HepG2 (cell line): Measurements from ENCODE around the gene BCKDHB. TPM values are rescaled to one million over a fixed set of nuclear protein-coding genes. Genes with fewer than 3 reads are reported as not detected.

Experiments
- ATAC-seq: fragments of 200-7000 bp; cut with Tn5 transposase; 3 replicates; pipeline ENCODE4 v1.9.1; 2020; ENCODE audit warnings: mild to moderate bottlenecking, moderate library complexity
- BruUV-seq: library from RNA; stranded (reverse); fragments of 400-500 nt; replicated peaks from 2 replicates; lab custom pipeline; 2021; lab: Mats Ljungman, UMichigan
- CTCF ChIA-PET: fragments of 300-600 bp; formaldehyde crosslinking; extraction: SDS; loops from one replicate; lab custom pipeline; 2021; ENCODE audit warnings: low total read pairs, inconsistent platforms, low intra/inter-chr PET ratio; lab: Yijun Ruan, JAX
- POLR2A ChIA-PET: fragments of 350-600 bp; sonication (Branson Sonifier 250); formaldehyde crosslinking; loops from one replicate; lab custom pipeline; 2020; ENCODE audit warnings: antibody characterized with exemption, inconsistent platforms; lab: Yijun Ruan, JAX
- DNase-seq: peaks from one replicate; pipeline ENCODE4 v3.0.0-alpha.2; 2015; ENCODE audit warnings: low spot score
- FAIRE-seq: peaks from 3 replicates; lab custom pipeline; 2011; peaks lifted over from hg19 to GRCh38; lab: Jason Lieb, UNC
- H2AFZ ChIP-seq: one replicate; pipeline ENCODE4 v1.6.1; 2011; ENCODE audit warnings: low read length, inconsistent platforms
- H3K27ac ChIP-seq: fragments of 300-600 bp; 3 replicates; pipeline ENCODE4 v1.8.0; 2011; ENCODE audit warnings: mixed run types, mild to moderate bottlenecking, mixed read lengths, low read length, inconsistent platforms; ENCODE audit not compliant: insufficient read depth; ENCODE audit errors: extremely low read length
- H3K27me3 ChIP-seq, 2 experiments: fragments of 200-600 bp in 1 of 2; 2 replicates in 1 of 2; 3 replicates in 1 of 2; pipeline versions ENCODE4 v1.6.0 to v1.8.0; 2011; ENCODE audit warnings: low read length in 2 of 2, mild to moderate bottlenecking in 2 of 2, moderate library complexity in 2 of 2, inconsistent platforms in 1 of 2; ENCODE audit not compliant: insufficient read depth in 2 of 2, control insufficient read depth in 1 of 2
- H3K36me3 ChIP-seq, 2 experiments: fragments of 200-600 bp in 1 of 2; replicated peaks in 1 of 2; 2 replicates in 1 of 2; 3 replicates in 1 of 2; pipeline versions ENCODE4 v1.5.1 to v1.8.0; 2011; ENCODE audit warnings: low read length in 2 of 2, inconsistent platforms in 1 of 2; ENCODE audit not compliant: insufficient read depth in 2 of 2, control insufficient read depth in 1 of 2
- H3K4me1 ChIP-seq: 2 replicates; pipeline ENCODE4 v1.5.1; 2012; ENCODE audit warnings: low read length, inconsistent platforms; ENCODE audit not compliant: insufficient read depth
- H3K4me2 ChIP-seq: 2 replicates; pipeline ENCODE4 v1.6.0; 2011; ENCODE audit warnings: low read depth, low read length, inconsistent platforms
- H3K4me3 ChIP-seq, 3 experiments: fragments of 200-600 bp in 1 of 3; sonication (generic), shearing (Covaris generic) in 1 of 3; replicated peaks in 1 of 3; 2 replicates each; pipeline ENCODE4 v1.5.1; 2011 to 2016; ENCODE audit warnings: low read length in 3 of 3, inconsistent platforms in 2 of 3, low read depth in 2 of 3, mild to moderate bottlenecking in 2 of 3, control low read depth in 1 of 3, mixed read lengths in 1 of 3; ENCODE audit not compliant: insufficient read depth in 1 of 3
- H3K79me2 ChIP-seq: one replicate; pipeline ENCODE4 v1.6.1; 2011; ENCODE audit warnings: low read length, inconsistent platforms; ENCODE audit not compliant: insufficient read depth
- H3K9ac ChIP-seq: 2 replicates; pipeline ENCODE4 v1.6.0; 2011; ENCODE audit warnings: mild to moderate bottlenecking, low read depth, low read length, inconsistent platforms; ENCODE audit not compliant: insufficient read depth
- H3K9me3 ChIP-seq: 2 replicates; pipeline ENCODE4 v1.5.1; 2012; ENCODE audit warnings: mild to moderate bottlenecking, low read length
- H4K20me1 ChIP-seq: 2 replicates; pipeline ENCODE4 v1.6.0; 2011; ENCODE audit warnings: inconsistent platforms, mild to moderate bottlenecking, low read length, moderate library complexity; ENCODE audit not compliant: insufficient read depth
- JUND ChIP-seq: sonication (generic); formaldehyde crosslinking; IDR thresholded peaks from 2 replicates; pipeline ENCODE4 v1.8.0; 2022; ENCODE audit warnings: mild to moderate bottlenecking, missing genetic modification reagents
- PRPF4 ChIP-seq: fragments of 200-400 bp; formaldehyde crosslinking; IDR thresholded peaks from 2 replicates; pipeline ENCODE4 v1.6.1; 2016; ENCODE audit warnings: low read length, low read depth; ENCODE audit not compliant: poor library complexity, severe bottlenecking
- SRSF1 ChIP-seq: fragments of 200-400 bp; formaldehyde crosslinking; optimal IDR thresholded peaks from 2 replicates; pipeline ENCODE3; 2017; ENCODE audit warnings: mild to moderate bottlenecking, low read depth, low read length, moderate library complexity
- THAP11 ChIP-seq: IDR thresholded peaks from 2 replicates; pipeline ENCODE4 v1.6.1; 2016; ENCODE audit warnings: missing biosample characterization, missing genetic modification reagents
- U2AF2 ChIP-seq: fragments of 200-400 bp; formaldehyde crosslinking; IDR thresholded peaks from 2 replicates; pipeline ENCODE4 v1.6.1; 2017; ENCODE audit warnings: low read depth, mild to moderate bottlenecking, low read length
- ZBTB38 ChIP-seq: sonication (generic); formaldehyde crosslinking; IDR thresholded peaks from 2 replicates; pipeline ENCODE4 v1.5.1; 2020; ENCODE audit warnings: mild to moderate bottlenecking, missing genetic modification reagents
- ZNF143 ChIP-seq: sonication (generic); formaldehyde crosslinking; IDR thresholded peaks from 2 replicates; pipeline ENCODE4 v1.4.0; 2020; ENCODE audit warnings: missing genetic modification reagents
- ZNF333 ChIP-seq: sonication (generic); formaldehyde crosslinking; IDR thresholded peaks from 2 replicates; pipeline ENCODE4 v1.4.0; 2020; ENCODE audit warnings: mild to moderate bottlenecking, missing genetic modification reagents, borderline replicate concordance
- ZNF549 ChIP-seq: sonication (generic); formaldehyde crosslinking; IDR thresholded peaks from 2 replicates; pipeline ENCODE4 v1.5.0; 2020; ENCODE audit warnings: missing genetic modification reagents
- ZNF556 ChIP-seq: sonication (generic); formaldehyde crosslinking; IDR thresholded peaks from 2 replicates; pipeline ENCODE4 v1.4.0; 2020; ENCODE audit warnings: mild to moderate bottlenecking, missing genetic modification reagents, borderline replicate concordance
- ZSCAN30 ChIP-seq: sonication (generic); formaldehyde crosslinking; IDR thresholded peaks from 2 replicates; pipeline ENCODE4 v1.5.0; 2020; ENCODE audit warnings: mild to moderate bottlenecking, missing genetic modification reagents
- in situ Hi-C: cut with HindIII; loops from 2 replicates; pipeline ENCODE4 v1.10.0; 2017; ENCODE audit warnings: low pct_unique_long_range_greater_than_20kb; ENCODE audit not compliant: extremely low pct_ligation_motif_present
- intact Hi-C: fragments of 100-400 bp; cut with micrococcal nuclease; formaldehyde crosslinking; loops from one replicate; pipeline ENCODE4 v1.10.0; 2022; ENCODE audit not compliant: unreplicated experiment
- polyA plus RNA-seq, 8 experiments: library from polyadenylated mRNA; depleted of rRNA in 3 of 8; stranded (reverse) in 7 of 8; unstranded in 1 of 8; fragments of >200 nt; fragmentation: Illumina TruSeq in 4 of 8; extraction: Trizol in 4 of 8; gene quantifications; 2 replicates each; pipeline versions ENCODE4 v1.2.1 to v1.2.3, GENCODE V29; 2011 to 2016; ENCODE audit warnings: low read depth in 4 of 8, missing spikeins in 1 of 8, mixed read lengths in 1 of 8; ENCODE audit not compliant: insufficient read depth in 1 of 8
- total RNA-seq, 5 experiments: library from RNA; depleted of rRNA; stranded (reverse); fragments of >200 nt; fragmentation: Illumina TruSeq; extraction: Trizol; gene quantifications; 2 replicates each; pipeline ENCODE4 v1.2.3, GENCODE V29; 2016; ENCODE audit warnings: low read depth in 1 of 5
- TF ChIP-seq, protein P1 (sequence below): sonication (generic); formaldehyde crosslinking; IDR thresholded peaks from 2 replicates; pipeline ENCODE4 v1.9.0; 2021; ENCODE audit warnings: missing genetic modification reagents, borderline replicate concordance
- TF ChIP-seq, protein P2 (sequence below): sonication (generic); formaldehyde crosslinking; IDR thresholded peaks from 2 replicates; pipeline ENCODE4 v1.5.0; 2020; ENCODE audit warnings: mild to moderate bottlenecking, missing genetic modification reagents, borderline replicate concordance
- TF ChIP-seq, protein P3 (sequence below): sonication (generic); formaldehyde crosslinking; IDR thresholded peaks from 2 replicates; pipeline ENCODE4 v1.4.0; 2020; ENCODE audit warnings: missing genetic modification reagents

The BCKDHB gene
- total and polyA plus RNA-seq, 2 of the 13 experiments (the other 11 are each of a cell fraction or from before 2014, with no cell fraction given) = 10.8 to 13.6 TPM

DNA sequence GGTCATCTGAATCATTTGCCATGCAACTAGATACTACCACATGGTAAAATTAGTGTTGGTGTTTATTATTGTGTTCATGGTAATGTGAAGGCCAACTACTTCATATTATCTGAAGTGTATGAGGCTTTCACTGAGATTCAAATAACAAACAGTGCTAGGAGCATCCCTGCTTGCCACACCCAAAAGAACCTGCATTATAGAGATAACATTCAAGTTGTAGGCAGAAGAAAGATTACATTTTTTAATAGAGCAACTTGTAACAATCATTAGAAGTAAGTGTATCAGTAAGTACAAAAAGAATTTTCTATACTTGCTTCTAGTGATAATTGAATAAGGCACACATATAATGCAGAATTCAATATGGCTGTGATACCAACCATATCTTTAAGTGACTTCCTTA lies 49.8 kb downstream of the BCKDHB start:
- Histone ChIP-seq H3K27me3 (no peaks in the 10 kb centered on the region), H3K27ac (no peak overlapping the region), H3K4me2 (no peak overlapping the region), H4K20me1 (no peaks in the 10 kb centered on the region), H3K79me2 (no peaks in the 10 kb centered on the region), H3K4me3 (no peak overlapping the region), H3K9me3 (no peaks in the 10 kb centered on the region), H3K36me3 (no peaks in the 10 kb centered on the region), H2AFZ (no peak overlapping the region), H3K9ac (no peak overlapping the region), H3K4me1 (no peaks in the 10 kb centered on the region)
- no peak for DNase-seq
- no peak for ATAC-seq
- FAIRE-seq = no peak
- no TSS peak for BruUV-seq
- POLR2A ChIA-PET = no interaction called here
- in situ Hi-C loops (no loop called here), intact Hi-C loops (no loop called here)
- CTCF ChIA-PET = no interaction called here
- no peak for TF ChIP-seq JUND
- TF ChIP-seq ZBTB38 (CRISPR knock-in tag) = no peak
- no peak for TF ChIP-seq SRSF1
- TF ChIP-seq ZNF556 (CRISPR knock-in tag) = no peak
- TF ChIP-seq, protein P1, sequence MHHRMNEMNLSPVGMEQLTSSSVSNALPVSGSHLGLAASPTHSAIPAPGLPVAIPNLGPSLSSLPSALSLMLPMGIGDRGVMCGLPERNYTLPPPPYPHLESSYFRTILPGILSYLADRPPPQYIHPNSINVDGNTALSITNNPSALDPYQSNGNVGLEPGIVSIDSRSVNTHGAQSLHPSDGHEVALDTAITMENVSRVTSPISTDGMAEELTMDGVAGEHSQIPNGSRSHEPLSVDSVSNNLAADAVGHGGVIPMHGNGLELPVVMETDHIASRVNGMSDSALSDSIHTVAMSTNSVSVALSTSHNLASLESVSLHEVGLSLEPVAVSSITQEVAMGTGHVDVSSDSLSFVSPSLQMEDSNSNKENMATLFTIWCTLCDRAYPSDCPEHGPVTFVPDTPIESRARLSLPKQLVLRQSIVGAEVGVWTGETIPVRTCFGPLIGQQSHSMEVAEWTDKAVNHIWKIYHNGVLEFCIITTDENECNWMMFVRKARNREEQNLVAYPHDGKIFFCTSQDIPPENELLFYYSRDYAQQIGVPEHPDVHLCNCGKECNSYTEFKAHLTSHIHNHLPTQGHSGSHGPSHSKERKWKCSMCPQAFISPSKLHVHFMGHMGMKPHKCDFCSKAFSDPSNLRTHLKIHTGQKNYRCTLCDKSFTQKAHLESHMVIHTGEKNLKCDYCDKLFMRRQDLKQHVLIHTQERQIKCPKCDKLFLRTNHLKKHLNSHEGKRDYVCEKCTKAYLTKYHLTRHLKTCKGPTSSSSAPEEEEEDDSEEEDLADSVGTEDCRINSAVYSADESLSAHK (CRISPR knock-in tag) = no peak
- no peak for TF ChIP-seq PRPF4
- no peak for TF ChIP-seq THAP11 (CRISPR knock-in tag)
- TF ChIP-seq, protein P2, sequence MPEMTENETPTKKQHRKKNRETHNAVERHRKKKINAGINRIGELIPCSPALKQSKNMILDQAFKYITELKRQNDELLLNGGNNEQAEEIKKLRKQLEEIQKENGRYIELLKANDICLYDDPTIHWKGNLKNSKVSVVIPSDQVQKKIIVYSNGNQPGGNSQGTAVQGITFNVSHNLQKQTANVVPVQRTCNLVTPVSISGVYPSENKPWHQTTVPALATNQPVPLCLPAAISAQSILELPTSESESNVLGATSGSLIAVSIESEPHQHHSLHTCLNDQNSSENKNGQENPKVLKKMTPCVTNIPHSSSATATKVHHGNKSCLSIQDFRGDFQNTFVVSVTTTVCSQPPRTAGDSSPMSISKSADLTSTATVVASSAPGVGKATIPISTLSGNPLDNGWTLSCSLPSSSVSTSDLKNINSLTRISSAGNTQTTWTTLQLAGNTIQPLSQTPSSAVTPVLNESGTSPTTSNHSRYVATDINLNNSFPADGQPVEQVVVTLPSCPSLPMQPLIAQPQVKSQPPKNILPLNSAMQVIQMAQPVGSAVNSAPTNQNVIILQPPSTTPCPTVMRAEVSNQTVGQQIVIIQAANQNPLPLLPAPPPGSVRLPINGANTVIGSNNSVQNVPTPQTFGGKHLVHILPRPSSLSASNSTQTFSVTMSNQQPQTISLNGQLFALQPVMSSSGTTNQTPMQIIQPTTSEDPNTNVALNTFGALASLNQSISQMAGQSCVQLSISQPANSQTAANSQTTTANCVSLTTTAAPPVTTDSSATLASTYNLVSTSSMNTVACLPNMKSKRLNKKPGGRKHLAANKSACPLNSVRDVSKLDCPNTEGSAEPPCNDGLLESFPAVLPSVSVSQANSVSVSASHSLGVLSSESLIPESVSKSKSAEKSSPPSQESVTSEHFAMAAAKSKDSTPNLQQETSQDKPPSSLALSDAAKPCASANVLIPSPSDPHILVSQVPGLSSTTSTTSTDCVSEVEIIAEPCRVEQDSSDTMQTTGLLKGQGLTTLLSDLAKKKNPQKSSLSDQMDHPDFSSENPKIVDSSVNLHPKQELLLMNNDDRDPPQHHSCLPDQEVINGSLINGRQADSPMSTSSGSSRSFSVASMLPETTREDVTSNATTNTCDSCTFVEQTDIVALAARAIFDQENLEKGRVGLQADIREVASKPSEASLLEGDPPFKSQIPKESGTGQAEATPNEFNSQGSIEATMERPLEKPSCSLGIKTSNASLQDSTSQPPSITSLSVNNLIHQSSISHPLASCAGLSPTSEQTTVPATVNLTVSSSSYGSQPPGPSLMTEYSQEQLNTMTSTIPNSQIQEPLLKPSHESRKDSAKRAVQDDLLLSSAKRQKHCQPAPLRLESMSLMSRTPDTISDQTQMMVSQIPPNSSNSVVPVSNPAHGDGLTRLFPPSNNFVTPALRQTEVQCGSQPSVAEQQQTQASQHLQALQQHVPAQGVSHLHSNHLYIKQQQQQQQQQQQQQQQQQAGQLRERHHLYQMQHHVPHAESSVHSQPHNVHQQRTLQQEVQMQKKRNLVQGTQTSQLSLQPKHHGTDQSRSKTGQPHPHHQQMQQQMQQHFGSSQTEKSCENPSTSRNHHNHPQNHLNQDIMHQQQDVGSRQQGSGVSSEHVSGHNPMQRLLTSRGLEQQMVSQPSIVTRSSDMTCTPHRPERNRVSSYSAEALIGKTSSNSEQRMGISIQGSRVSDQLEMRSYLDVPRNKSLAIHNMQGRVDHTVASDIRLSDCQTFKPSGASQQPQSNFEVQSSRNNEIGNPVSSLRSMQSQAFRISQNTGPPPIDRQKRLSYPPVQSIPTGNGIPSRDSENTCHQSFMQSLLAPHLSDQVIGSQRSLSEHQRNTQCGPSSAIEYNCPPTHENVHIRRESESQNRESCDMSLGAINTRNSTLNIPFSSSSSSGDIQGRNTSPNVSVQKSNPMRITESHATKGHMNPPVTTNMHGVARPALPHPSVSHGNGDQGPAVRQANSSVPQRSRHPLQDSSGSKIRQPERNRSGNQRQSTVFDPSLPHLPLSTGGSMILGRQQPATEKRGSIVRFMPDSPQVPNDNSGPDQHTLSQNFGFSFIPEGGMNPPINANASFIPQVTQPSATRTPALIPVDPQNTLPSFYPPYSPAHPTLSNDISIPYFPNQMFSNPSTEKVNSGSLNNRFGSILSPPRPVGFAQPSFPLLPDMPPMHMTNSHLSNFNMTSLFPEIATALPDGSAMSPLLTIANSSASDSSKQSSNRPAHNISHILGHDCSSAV = no peak
- TF ChIP-seq, protein P3, sequence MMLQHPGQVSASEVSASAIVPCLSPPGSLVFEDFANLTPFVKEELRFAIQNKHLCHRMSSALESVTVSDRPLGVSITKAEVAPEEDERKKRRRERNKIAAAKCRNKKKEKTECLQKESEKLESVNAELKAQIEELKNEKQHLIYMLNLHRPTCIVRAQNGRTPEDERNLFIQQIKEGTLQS (CRISPR knock-in tag) = no peak
- no peak for TF ChIP-seq U2AF2
- no peak for TF ChIP-seq ZNF143 (CRISPR knock-in tag)
- TF ChIP-seq ZNF549 (CRISPR knock-in tag) = no peak
- TF ChIP-seq ZSCAN30 (CRISPR knock-in tag) = no peak
- no peak for TF ChIP-seq ZNF333 (CRISPR knock-in tag)
